HG03095 (cell line): Measurements from ENCODE around the gene FOXD4L4.
"Not testable (repeated sequence)": the region's sequence is repeated elsewhere in the genome, so short reads cannot be mapped to it uniquely, and the experiment has no call there.

ENCODE experiments used
- ATAC-seq: cut with Tn5 transposase; IDR thresholded peaks from one replicate; pipeline ENCODE4 v1.9.1; 2021; ENCODE audit warnings: moderate library complexity; ENCODE audit not compliant: unreplicated experiment

FOXD4L4 gene

DNA sequence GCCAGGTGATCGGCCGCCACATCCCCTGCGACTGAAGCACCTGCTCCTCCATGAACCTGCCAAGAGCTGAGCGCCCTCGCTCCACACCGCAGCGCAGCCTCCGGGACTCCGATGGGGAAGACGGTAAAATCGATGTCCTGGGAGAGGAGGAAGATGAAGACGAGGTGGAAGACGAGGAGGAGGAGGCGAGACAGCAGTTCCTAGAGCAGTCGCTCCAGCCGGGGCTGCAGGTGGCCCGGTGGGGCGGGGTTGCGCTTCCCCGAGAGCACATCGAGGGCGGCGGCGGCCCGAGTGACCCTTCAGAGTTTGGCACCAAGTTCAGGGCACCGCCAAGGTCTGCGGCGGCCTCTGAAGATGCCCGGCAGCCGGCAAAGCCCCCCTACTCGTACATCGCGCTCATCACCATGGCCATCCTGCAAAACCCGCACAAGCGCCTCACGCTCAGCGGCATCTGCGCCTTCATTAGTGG is at the start of gene FOXD4L4:
FOXD4L4 (plus strand) TSS at position 51 of the 469 bp plus-strand sequence; CDS start at position 51, 0 bp downstream.
- not testable (repeated sequence) for ATAC-seq

GRCh38 chr9:65703550-65703949 is 33.4 kb upstream of the FOXD4L4 start:
- ATAC-seq: not testable (repeated sequence)

GRCh38 chr9:65714445-65714844 is 22.5 kb upstream of the FOXD4L4 start:
- not testable (repeated sequence) for ATAC-seq

DNA sequence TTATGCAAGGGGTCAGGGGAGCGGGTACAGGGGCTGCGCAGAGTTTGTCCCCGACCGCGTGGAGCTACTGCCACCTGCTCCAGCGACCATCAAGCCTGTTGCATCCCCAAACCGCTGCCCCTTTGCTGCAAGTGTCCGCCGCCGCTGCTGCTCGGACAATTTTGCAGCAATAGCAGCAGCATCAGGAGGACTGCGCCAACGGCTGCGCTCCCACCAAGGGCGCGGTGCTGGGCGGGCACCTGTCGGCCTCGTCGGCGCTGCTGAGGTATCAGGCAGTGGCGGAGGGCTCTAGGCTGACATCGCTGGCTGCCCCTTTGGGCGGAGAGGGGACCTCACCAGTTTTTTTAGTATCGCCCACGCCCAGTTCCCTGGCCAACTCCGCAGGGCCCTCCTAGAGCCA is 1.2 kb downstream of the FOXD4L4 start:
- not testable (repeated sequence) for ATAC-seq
